Left lung (tissue), 10 donors: Measurements from ENCODE around the gene S100A2. TPM values are rescaled to one million over a fixed set of nuclear protein-coding genes. Genes with fewer than 3 reads are reported as not detected.

Experiments
- ATAC-seq: fragments of 200-7000 bp; cut with Tn5 transposase; one replicate; pipeline ENCODE4 v1.9.1; 2020; ENCODE audit warnings: moderate library complexity
- DNase-seq, 4 donors: peaks; one replicate each; pipeline ENCODE4 v3.0.0-alpha.2; 2013 to 2020
- H3K27ac ChIP-seq, 2 donors: fragments of 200-600 bp; sonication (generic) in 1 of 2; one replicate each; pipeline versions ENCODE4 v1.5.0 to v1.8.0; 2020 to 2021
- H3K27me3 ChIP-seq, 2 donors: fragments of 200-600 bp; sonication (generic) in 1 of 2; one replicate each; pipeline versions ENCODE4 v1.5.0 to v1.8.0; 2020 to 2021
- H3K36me3 ChIP-seq, 2 donors: fragments of 200-600 bp; sonication (generic) in 1 of 2; one replicate each; pipeline versions ENCODE4 v1.5.0 to v1.8.0; 2020 to 2021
- H3K4me1 ChIP-seq, 2 donors: fragments of 200-600 bp; one replicate each; pipeline ENCODE4 v1.8.0; 2021
- H3K4me3 ChIP-seq, 2 donors: fragments of 200-600 bp; sonication (generic) in 1 of 2; one replicate each; pipeline versions ENCODE4 v1.5.0 to v1.8.0; 2020 to 2021; ENCODE audit warnings: mild to moderate bottlenecking in 1 of 2
- H3K9me3 ChIP-seq, 2 donors: fragments of 200-600 bp; sonication (generic) in 1 of 2; one replicate each; pipeline versions ENCODE4 v1.5.0 to v1.8.0; 2020 to 2021
- intact Hi-C, 2 donors: fragments of 100-400 bp; cut with DNase I; formaldehyde crosslinking; loops; one replicate each; pipeline versions ENCODE4 v1.11.2 to v1.14.2; 2022
- polyA plus RNA-seq, 6 donors: library from polyadenylated mRNA; unstranded; fragments of 120-200 nt; gene quantifications; one replicate each; pipeline ENCODE4 v1.2.1, GENCODE V29; 2013; ENCODE audit not compliant: insufficient read length in 6 of 6
- total RNA-seq, 2 donors: library from RNA; stranded (reverse); fragmentation: NEBNext Ultra II Directional; extraction: Animal tissue kit (Norgen Biotek cat#: 25700); gene quantifications; one replicate each; pipeline ENCODE4 v1.2.1, GENCODE V29; 2021
- TF ChIP-seq, protein P1 (sequence below), 2 donors: fragments of 200-600 bp; sonication (generic) in 1 of 2; IDR thresholded peaks; one replicate each; pipeline versions ENCODE4 v1.5.0 to v1.8.0; 2021; ENCODE audit warnings: antibody characterized with exemption in 2 of 2
- donor health status: DM: no; HTN: yes; CAD: no.
- donor health status: DM: no; HTN: no; CAD: no.

The S100A2 gene
- total and polyA plus RNA-seq, 8 donors = 0.51 to 25.9 (median 1.0) TPM

GRCh38 chr1:153532181-153532580 lies 33.5 kb downstream of the S100A2 start:
- peaks cover 13 to 54% of the 10 kb centered on the region in 2 donors for H3K4me1 ChIP-seq
- H3K36me3 ChIP-seq = peaks cover 0 to 19% of the 10 kb centered on the region in 2 donors
- H3K27ac ChIP-seq = peak overlapping the region in 1 of 2 donors; percentile 99
- H3K9me3 ChIP-seq = no peaks in the 10 kb centered on the region
- TF ChIP-seq, protein P1, sequence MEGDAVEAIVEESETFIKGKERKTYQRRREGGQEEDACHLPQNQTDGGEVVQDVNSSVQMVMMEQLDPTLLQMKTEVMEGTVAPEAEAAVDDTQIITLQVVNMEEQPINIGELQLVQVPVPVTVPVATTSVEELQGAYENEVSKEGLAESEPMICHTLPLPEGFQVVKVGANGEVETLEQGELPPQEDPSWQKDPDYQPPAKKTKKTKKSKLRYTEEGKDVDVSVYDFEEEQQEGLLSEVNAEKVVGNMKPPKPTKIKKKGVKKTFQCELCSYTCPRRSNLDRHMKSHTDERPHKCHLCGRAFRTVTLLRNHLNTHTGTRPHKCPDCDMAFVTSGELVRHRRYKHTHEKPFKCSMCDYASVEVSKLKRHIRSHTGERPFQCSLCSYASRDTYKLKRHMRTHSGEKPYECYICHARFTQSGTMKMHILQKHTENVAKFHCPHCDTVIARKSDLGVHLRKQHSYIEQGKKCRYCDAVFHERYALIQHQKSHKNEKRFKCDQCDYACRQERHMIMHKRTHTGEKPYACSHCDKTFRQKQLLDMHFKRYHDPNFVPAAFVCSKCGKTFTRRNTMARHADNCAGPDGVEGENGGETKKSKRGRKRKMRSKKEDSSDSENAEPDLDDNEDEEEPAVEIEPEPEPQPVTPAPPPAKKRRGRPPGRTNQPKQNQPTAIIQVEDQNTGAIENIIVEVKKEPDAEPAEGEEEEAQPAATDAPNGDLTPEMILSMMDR (IDR thresholded peaks at IDR 0.05) = no peak
- H3K4me3 ChIP-seq = no peak overlapping the region
- ATAC-seq = no peak
- intact Hi-C loops = loop anchor here in 1 of 2 donors (5.0 kb wide), 1 partner anchor 35 kb away; the partner anchor contains the start of gene S100A2
- H3K27me3 ChIP-seq = no peaks in the 10 kb centered on the region
- no peak for DNase-seq

GRCh38 chr1:153531638-153532037 lies 34.0 kb downstream of the S100A2 start:
- intact Hi-C loops = loop anchor here in 1 of 2 donors (5.0 kb wide), 1 partner anchor 36 kb away; the partner anchor contains the start of gene S100A2
- Histone ChIP-seq H3K4me3 (no peak overlapping the region), H3K27me3 (no peaks in the 10 kb centered on the region), H3K9me3 (no peaks in the 10 kb centered on the region), H3K27ac (peak overlapping the region in 1 of 2 donors; percentile 99), H3K36me3 (peaks cover 0 to 19% of the 10 kb centered on the region in 2 donors), H3K4me1 (peaks cover 10 to 52% of the 10 kb centered on the region in 2 donors)
- ATAC-seq = no peak
- TF ChIP-seq, protein P1 (IDR thresholded peaks at IDR 0.05) = no peak
- no peak for DNase-seq

GRCh38 chr1:153527683-153528040 lies 38.0 kb downstream of the S100A2 start:
- Histone ChIP-seq H3K27ac (no peak overlapping the region), H3K27me3 (no peaks in the 10 kb centered on the region), H3K36me3 (peaks cover 0 to 4% of the 10 kb centered on the region in 2 donors), H3K4me1 (peaks cover 0 to 31% of the 10 kb centered on the region in 2 donors), H3K4me3 (no peak overlapping the region), H3K9me3 (no peaks in the 10 kb centered on the region)
- intact Hi-C loops = no loop called here
- DNase-seq (no peak), ATAC-seq (no peak)
- TF ChIP-seq, protein P1 (IDR thresholded peaks at IDR 0.05) = no peak

DNA sequence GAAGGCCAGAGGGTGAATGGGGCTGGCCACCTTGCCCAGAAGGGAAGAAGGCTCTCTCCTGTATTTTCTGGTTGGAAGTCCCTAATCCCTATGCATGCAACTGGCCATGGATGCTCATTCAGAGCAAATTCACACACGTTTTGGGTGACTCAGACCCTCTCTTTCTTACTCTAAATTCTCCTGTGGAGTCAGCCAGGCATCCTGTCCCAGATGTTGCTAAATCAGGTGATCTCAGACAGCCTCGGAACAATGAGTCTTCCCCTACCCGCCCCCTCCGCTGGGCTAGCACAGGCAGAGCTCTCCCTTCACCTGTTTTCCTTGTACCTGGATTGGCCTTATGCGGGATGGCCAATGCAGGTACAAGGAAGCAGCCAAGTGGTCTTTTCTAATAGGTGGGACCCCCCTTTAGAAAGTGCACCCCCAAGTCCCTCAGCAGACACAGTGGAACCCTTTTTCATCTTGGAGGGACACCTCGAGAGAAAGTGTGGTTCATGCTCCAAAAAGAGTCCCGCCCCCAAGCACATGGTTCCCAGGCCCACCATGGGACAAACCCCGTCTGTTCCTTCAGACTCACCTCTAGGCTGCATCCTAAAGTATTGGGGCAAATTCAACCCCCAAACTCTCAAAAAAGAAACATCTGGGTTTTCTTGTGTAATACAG lies 38.5 kb downstream of the S100A2 start:
- Histone ChIP-seq H3K27me3 (no peaks in the 10 kb centered on the region), H3K27ac (no peak overlapping the region), H3K9me3 (no peaks in the 10 kb centered on the region), H3K4me3 (no peak overlapping the region), H3K4me1 (peaks cover 0 to 26% of the 10 kb centered on the region in 2 donors), H3K36me3 (peaks cover 0 to 4% of the 10 kb centered on the region in 2 donors)
- TF ChIP-seq, protein P1 (IDR thresholded peaks at IDR 0.05) = no peak
- intact Hi-C loops = no loop called here
- DNase-seq (no peak), ATAC-seq (no peak)

DNA sequence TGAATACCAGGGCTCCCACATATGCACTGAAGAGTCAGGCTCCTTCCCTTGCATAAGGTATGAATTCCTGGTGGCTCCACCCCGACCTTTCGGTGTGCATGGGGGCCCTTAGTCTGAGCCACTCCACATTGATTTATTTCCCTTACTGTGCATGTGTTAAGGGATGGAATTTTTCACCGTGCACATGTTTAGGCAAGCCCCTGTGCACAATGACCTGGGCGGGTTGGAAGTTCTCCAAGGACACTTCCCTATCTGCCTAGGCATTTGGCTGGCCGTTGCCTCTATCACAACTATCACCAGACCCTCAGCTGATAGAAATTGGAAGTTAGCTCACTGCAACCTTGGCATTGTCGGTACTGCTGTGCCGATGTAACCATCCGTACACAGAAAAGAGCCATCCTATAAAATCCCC lies 39.5 kb downstream of the S100A2 start:
- intact Hi-C loops = no loop called here
- TF ChIP-seq, protein P1 (IDR thresholded peaks at IDR 0.05) = no peak
- Histone ChIP-seq H3K4me1 (peaks cover 0 to 17% of the 10 kb centered on the region in 2 donors), H3K27me3 (no peaks in the 10 kb centered on the region), H3K27ac (peak overlapping the region in 1 of 2 donors; percentile 5), H3K4me3 (no peak overlapping the region), H3K36me3 (peaks cover 0 to 4% of the 10 kb centered on the region in 2 donors), H3K9me3 (no peaks in the 10 kb centered on the region)
- DNase-seq (no peak), ATAC-seq (no peak)
